Aorta (tissue), 5 donors: ENCODE data around the gene ST6GALNAC2. TPM values are rescaled to one million over a fixed set of nuclear protein-coding genes. Genes with fewer than 3 reads are reported as not detected.
"Not testable (repeated sequence)": the region's sequence is repeated elsewhere in the genome, so short reads cannot be mapped to it uniquely, and the experiment has no call there.

ENCODE experiments used
- ATAC-seq: fragments of 200-7000 bp; cut with Tn5 transposase; one replicate; pipeline ENCODE4 v1.9.1; 2022; ENCODE audit warnings: moderate library complexity; ENCODE audit not compliant: low FRiP score
- DNase-seq, 2 donors: peaks; one replicate each; pipeline ENCODE4 v3.0.0-alpha.2; 2020
- H3K27ac ChIP-seq, 2 donors: one replicate each; pipeline ENCODE4 v1.5.1; 2013; ENCODE audit warnings: low read length in 2 of 2, mild to moderate bottlenecking in 2 of 2, moderate library complexity in 2 of 2, control low read depth in 1 of 2, inconsistent platforms in 1 of 2, low read depth in 1 of 2
- H3K27me3 ChIP-seq, 2 donors: one replicate each; pipeline ENCODE4 v1.6.1; 2013; ENCODE audit warnings: control low read depth in 1 of 2, low read length in 1 of 2, mild to moderate bottlenecking in 1 of 2, moderate library complexity in 1 of 2; ENCODE audit not compliant: insufficient read depth in 2 of 2, control insufficient read depth in 1 of 2
- H3K36me3 ChIP-seq, 2 donors: one replicate each; pipeline ENCODE4 v1.6.1; 2013; ENCODE audit warnings: control low read depth in 1 of 2, low read length in 1 of 2, mild to moderate bottlenecking in 1 of 2; ENCODE audit not compliant: insufficient read depth in 2 of 2, control insufficient read depth in 1 of 2
- H3K4me1 ChIP-seq, 2 donors: one replicate each; pipeline ENCODE4 v1.6.1; 2013; ENCODE audit warnings: low read length in 2 of 2, control low read depth in 1 of 2, mild to moderate bottlenecking in 1 of 2, moderate library complexity in 1 of 2; ENCODE audit not compliant: insufficient read depth in 2 of 2, control insufficient read depth in 1 of 2
- H3K4me3 ChIP-seq, 2 donors: one replicate each; pipeline ENCODE4 v1.5.1; 2013; ENCODE audit warnings: low read length in 2 of 2, control low read depth in 1 of 2, mild to moderate bottlenecking in 1 of 2
- H3K9me3 ChIP-seq: one replicate; pipeline ENCODE4 v1.6.1; 2013; ENCODE audit warnings: mild to moderate bottlenecking, low read length; ENCODE audit not compliant: control insufficient read depth
- WGBS, 2 donors: extraction: QIAGEN DNeasy Blood & Tissue Kit; methylation state at CpG; one replicate each; pipeline ENCODE4 v1.1.7; 2013; 5-methylcytosine and 5-hydroxymethylcytosine counted together
- intact Hi-C, 2 donors: fragments of 100-400 bp; cut with DNase I; formaldehyde crosslinking; loops; one replicate each; pipeline versions ENCODE4 v1.14.2 to v1.15.0; 2022
- polyA plus RNA-seq, 2 donors: library from polyadenylated mRNA; stranded (reverse); fragments of 200-250 nt; gene quantifications; one replicate each; pipeline ENCODE4 v1.2.3, GENCODE V29; 2013
- total RNA-seq, 2 donors: library from RNA; stranded (reverse); fragmentation: NEBNext Ultra II Directional; extraction: Animal tissue kit (Norgen Biotek cat#: 25700); gene quantifications; one replicate each; pipeline ENCODE4 v1.2.1, GENCODE V29; 2021
- donor health status: healthy with polysubstance abuse.
- donor health status: Bipolar disorder and iron deficiency.
- donor health status: DM: no; HTN: no; CAD: no.
- donor health status: DM: no; HTN: no; CAD: no.
- donor health status: DM: yes; HTN: yes; CAD: no.

ST6GALNAC2 gene
- total and polyA plus RNA-seq, 4 donors, result 2.0 to 7.6 (median 2.5) TPM; not detected in 1

- ATAC-seq (no peak), DNase-seq (no peak)
- H3K4me1 ChIP-seq, result no peaks in the 10 kb centered on the region
- H3K27me3 ChIP-seq, result no peaks in the 10 kb centered on the region
- 73 to 81% methylated on average over 6 of the region's 6 CpGs for WGBS, 2 donors
- H3K9me3 ChIP-seq, result no peaks in the 10 kb centered on the region
- no peak overlapping the region for H3K4me3 ChIP-seq
- H3K36me3 ChIP-seq, result peaks cover 0 to 3% of the 10 kb centered on the region in 2 donors
- no peak overlapping the region for H3K27ac ChIP-seq
- intact Hi-C loops, result no loop called here
Measured at GRCh38 chr17:76562734-76563148, 22.9 kb downstream of the ST6GALNAC2 start.

- Histone ChIP-seq H3K27me3 (no peaks in the 10 kb centered on the region), H3K4me1 (no peaks in the 10 kb centered on the region), H3K27ac (no peak overlapping the region), H3K9me3 (no peaks in the 10 kb centered on the region), H3K4me3 (no peak overlapping the region), H3K36me3 (peaks cover 0 to 3% of the 10 kb centered on the region in 2 donors)
- no peak for DNase-seq
- ATAC-seq, result no peak
- intact Hi-C loops, result no loop called here
- 38 to 52% methylated on average over 5 of the region's 5 CpGs for WGBS, 2 donors
Measured at GRCh38 chr17:76561799-76562268, 23.8 kb downstream of the ST6GALNAC2 start.

GRCh38 chr17:76561332-76561731 lies 24.3 kb downstream of the ST6GALNAC2 start:
- Histone ChIP-seq H3K4me1 (no peaks in the 10 kb centered on the region), H3K27me3 (no peaks in the 10 kb centered on the region), H3K4me3 (no peak overlapping the region), H3K27ac (no peak overlapping the region), H3K9me3 (no peaks in the 10 kb centered on the region), H3K36me3 (peaks cover 0 to 3% of the 10 kb centered on the region in 2 donors)
- WGBS, 2 donors, result 82 to 84% methylated on average over 7 of the region's 7 CpGs
- DNase-seq (no peak), ATAC-seq (no peak)
- intact Hi-C loops, result no loop called here

GRCh38 chr17:76560877-76561221 lies 24.8 kb downstream of the ST6GALNAC2 start:
- intact Hi-C loops, result no loop called here
- Histone ChIP-seq H3K4me3 (no peak overlapping the region), H3K36me3 (peaks cover 0 to 3% of the 10 kb centered on the region in 2 donors)

GRCh38 chr17:76560036-76560876 lies 25.4 kb downstream of the ST6GALNAC2 start:
- ATAC-seq, result no peak
- no peak overlapping the region for H3K4me3 ChIP-seq
- H3K4me1 ChIP-seq, result no peaks in the 10 kb centered on the region
- H3K9me3 ChIP-seq, result no peaks in the 10 kb centered on the region
- no peak overlapping the region for H3K27ac ChIP-seq
- WGBS, 2 donors, result 88 to 89% methylated on average over 10 of the region's 10 CpGs
- H3K36me3 ChIP-seq, result peaks cover 0 to 2% of the 10 kb centered on the region in 2 donors
- intact Hi-C loops, result no loop called here
- DNase-seq, result no peak
- no peaks in the 10 kb centered on the region for H3K27me3 ChIP-seq

More at GRCh38 chr17:76560877-76561221, 24.8 kb downstream of the ST6GALNAC2 start:
- no peak for DNase-seq
- no peaks in the 10 kb centered on the region for H3K9me3 ChIP-seq
- no peak overlapping the region for H3K27ac ChIP-seq
- H3K4me1 ChIP-seq, result no peaks in the 10 kb centered on the region
- no peak for ATAC-seq
- H3K27me3 ChIP-seq, result no peaks in the 10 kb centered on the region
- WGBS, 2 donors, result 82 to 86% methylated on average over 6 of the region's 6 CpGs

- H3K4me1 ChIP-seq, H3K4me3 ChIP-seq, H3K27me3 ChIP-seq, DNase-seq, H3K27ac ChIP-seq, H3K36me3 ChIP-seq, H3K9me3 ChIP-seq, ATAC-seq: not testable (repeated sequence)
- WGBS, 2 donors, result 66 to 70% methylated on average over 7 of the region's 7 CpGs
- intact Hi-C loops, result loop anchor here in 1 of 2 donors (5.0 to 10.0 kb wide), 2 partner anchors 37 to 155 kb away; partner anchors contain the start of gene MXRA7
Measured at GRCh38 chr17:76559460-76559859, 26.2 kb downstream of the ST6GALNAC2 start.

GRCh38 chr17:76558198-76559095 lies 27.2 kb downstream of the ST6GALNAC2 start:
- no peak overlapping the region for H3K27ac ChIP-seq
- 2% methylated on average over 14 of the region's 14 CpGs for WGBS, 2 donors
- H3K36me3 ChIP-seq, result peaks cover 0 to 1% of the 10 kb centered on the region in 2 donors
- no peaks in the 10 kb centered on the region for H3K4me1 ChIP-seq
- intact Hi-C loops, result loop anchor here in 1 of 2 donors (5.0 to 10.0 kb wide), 2 partner anchors 36 to 156 kb away; partner anchors contain the start of gene MXRA7
- peak overlapping the region; percentile 69 to 91 for H3K4me3 ChIP-seq
- H3K9me3 ChIP-seq, result no peaks in the 10 kb centered on the region
- peak; percentile 34 for ATAC-seq
- no peak for DNase-seq
- H3K27me3 ChIP-seq, result no peaks in the 10 kb centered on the region

GRCh38 chr17:76557368-76558197 lies 28.1 kb downstream of the ST6GALNAC2 start:
- ATAC-seq, result peak; percentile 98
- H3K36me3 ChIP-seq, result peaks cover 0 to 1% of the 10 kb centered on the region in 2 donors
- no peaks in the 10 kb centered on the region for H3K27me3 ChIP-seq
- 0 to 1% methylated on average over 55 of the region's 55 CpGs for WGBS, 2 donors
- no peaks in the 10 kb centered on the region for H3K9me3 ChIP-seq
- H3K4me1 ChIP-seq, result no peaks in the 10 kb centered on the region
- peak overlapping the region in 1 of 2 donors; percentile 84 for H3K27ac ChIP-seq
- peak overlapping the region; percentile 69 to 91 for H3K4me3 ChIP-seq
- DNase-seq, result peak; percentile 97
- intact Hi-C loops, result loop anchor here (2.0 to 10.0 kb wide), 3 partner anchors 35 to 163 kb away; partner anchors contain the start of gene MXRA7 (in 1 of the 2)
